Smooth muscle cell of the coronary artery (primary cell): ENCODE data around the gene RAB3B. TPM values are rescaled to one million over a fixed set of nuclear protein-coding genes. Genes with fewer than 3 reads are reported as not detected.

Experiments
- total RNA-seq: library from RNA; depleted of rRNA; stranded (reverse); fragments of >200 nt; gene quantifications from 2 replicates; pipeline ENCODE4 v1.2.3, GENCODE V29; 2014; ENCODE audit warnings: low replicate concordance

RAB3B gene, protein sequence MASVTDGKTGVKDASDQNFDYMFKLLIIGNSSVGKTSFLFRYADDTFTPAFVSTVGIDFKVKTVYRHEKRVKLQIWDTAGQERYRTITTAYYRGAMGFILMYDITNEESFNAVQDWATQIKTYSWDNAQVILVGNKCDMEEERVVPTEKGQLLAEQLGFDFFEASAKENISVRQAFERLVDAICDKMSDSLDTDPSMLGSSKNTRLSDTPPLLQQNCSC
- total RNA-seq, result 3.7 and 11.7 TPM in 2 replicates

DNA sequence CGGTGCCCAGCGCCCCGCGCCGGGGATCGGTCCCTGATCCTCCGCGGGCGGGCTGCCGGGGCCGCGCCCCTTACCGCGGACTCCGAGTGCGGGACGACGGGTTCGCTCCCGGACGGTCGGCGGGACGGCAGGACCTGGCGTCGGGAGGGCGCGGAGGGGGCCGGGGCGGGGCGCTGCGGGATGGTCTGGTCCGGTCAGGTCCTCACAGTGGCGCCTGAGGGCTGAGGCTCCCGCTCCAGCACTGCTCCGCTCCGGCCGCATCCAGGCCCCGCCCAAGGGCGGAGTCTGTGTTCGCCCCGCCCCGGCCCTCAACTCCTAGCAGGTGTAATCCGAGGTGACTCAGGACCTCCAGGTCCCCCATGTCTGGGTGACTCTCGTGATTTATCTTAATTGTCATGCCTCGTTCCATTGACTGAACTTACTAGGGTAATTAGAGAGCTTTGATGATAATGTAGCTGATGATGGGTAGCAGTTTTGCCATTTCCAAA is at the start of gene RAB3B:
Gene RAB3B (minus strand): TSS at position 223 of the 488 bp plus-strand sequence. CDS start 13,583 bp downstream, outside the sequence.

DNA sequence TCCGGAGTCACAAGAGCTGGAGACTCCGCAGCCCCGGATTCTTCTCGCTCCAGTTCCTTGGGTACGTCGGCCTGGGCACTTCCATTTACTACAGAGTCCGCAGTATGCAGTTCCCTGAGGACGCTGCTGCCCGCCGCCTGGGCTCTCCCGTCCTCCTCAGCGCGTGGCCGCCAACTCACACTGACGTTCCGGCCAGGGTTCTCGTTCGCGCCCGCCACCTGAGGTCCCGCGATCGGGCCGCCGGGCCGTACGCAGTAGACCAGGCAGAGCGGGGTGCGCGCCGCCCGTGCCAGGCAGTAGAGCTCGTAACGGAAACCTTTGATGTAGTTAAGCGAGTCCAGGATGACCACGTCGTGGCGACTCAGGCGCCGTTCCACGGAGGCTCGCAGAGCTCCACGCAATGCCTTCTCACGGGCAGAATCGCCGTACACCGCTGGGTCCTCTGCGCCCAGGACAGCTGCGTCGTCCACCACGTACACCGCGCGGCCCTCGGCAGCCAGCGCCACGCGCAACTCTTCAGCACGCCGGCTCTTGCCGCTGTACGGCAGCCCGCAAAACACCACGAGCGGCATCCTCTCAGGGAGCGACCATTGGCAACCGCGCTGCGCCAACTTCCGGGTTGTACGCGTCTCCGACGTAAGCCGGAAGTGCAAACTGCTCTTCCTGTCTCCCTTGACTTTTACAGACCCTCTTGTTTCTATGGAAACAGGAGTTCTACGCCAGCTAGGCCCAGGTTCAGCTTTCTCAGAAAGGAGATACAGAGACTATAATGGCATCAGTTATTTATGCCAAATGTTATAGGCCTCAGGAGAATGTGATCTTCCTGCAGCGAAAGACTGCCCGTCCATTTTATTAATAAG is 42.9 kb upstream of the RAB3B start, which contains the start of gene KTI12:
Gene KTI12 (minus strand): TSS at position 621 of the 860 bp plus-strand sequence. CDS start 49 bp downstream, at position 572.

DNA sequence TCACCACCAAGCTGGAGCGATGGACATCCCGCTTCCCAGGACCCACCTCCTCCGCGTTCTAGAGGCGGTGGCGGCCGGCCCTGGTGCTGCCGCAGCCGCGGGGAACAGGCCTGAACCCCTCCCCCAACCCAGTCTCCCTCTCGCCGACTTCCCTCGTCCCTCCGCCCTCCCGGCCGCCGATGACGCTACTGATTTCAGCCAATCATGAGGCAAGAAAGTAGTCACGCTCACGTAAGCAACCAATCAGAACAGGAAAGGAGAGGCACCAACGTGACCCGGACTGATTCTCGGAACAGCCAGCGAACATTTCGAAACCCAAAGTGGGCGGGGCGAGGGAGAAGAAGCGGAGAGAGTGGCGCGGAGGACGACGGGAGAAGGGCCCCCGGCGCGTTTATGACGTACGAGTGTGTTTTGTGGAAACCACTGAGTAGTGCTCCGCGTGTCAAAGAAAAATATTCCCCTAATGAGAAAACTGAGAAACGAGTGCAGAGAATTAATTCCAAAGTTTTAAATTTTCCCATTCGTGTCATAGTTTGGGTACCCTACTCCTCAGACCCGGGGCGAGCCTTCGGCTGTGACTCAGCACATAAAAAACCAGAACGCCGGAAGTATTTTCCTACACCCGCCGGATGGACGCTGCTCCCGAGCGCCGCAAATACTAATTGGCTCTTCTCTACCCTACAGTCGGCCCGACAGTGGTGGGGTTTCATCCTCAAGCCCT is 111.7 kb downstream of the RAB3B start, which contains the start of gene NRDC:
Gene NRDC (minus strand): TSS at position 112 of the 721 bp plus-strand sequence. CDS start 112 bp downstream, outside the sequence.

Other genes with a start within 250 kb of the RAB3B start
- 69.6 and 74.3 TPM in 2 replicates for gene NRDC, start 112.0 kb downstream of the RAB3B start, total RNA-seq
- 11.7 and 11.9 TPM in 2 replicates for gene KTI12, start 43.1 kb upstream of the RAB3B start, total RNA-seq
- 20.9 and 25.0 TPM in 2 replicates for gene TXNDC12, start 64.5 kb upstream of the RAB3B start, total RNA-seq
- gene BTF3L4, start 65.6 kb upstream of the RAB3B start, total RNA-seq, result 9.5 and 40.0 TPM in 2 replicates
- gene ZFYVE9, start 151.4 kb upstream of the RAB3B start, total RNA-seq, result 19.9 and 31.2 TPM in 2 replicates